ENCODE measurements around the gene TRAPPC4.

DNA sequence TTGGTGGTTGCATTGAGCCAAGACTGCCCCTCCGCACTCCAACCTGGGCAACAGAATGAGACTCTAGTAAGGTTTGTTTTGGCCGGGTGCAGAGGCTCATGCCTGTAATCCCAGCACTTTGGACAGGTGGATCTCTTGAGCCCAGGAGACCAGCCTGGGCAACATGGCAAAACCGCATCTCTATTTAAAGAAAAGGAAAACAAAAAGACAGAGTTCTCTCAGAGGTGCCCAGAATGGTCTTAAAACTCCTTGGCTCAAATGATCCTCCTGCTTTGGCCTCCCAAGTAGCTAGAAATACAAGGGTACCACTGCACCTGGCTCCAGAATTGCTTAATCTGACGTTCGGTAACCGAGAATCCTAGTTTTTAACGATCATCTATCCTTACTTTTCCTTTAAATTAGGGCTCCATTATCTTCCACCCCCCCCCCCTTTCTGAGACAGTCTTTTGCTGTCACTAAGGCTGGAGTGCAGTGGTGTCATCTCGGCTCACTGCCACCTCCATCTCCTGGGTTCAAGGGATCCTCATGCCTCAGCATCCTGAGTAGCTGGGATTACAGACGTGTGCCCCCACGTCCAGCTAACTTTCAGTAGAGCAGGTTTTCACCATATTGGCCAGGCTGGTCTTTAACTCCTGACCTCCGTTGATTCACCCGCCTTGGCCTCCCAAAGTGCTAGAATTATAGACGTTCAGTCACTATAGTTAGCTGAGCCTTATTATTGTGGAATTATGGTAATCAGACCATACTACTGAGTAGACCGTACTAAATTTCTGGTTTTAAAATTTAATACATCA lies 2.2 kb upstream of the TRAPPC4 start:
- TF ChIP-seq, protein P1, sequence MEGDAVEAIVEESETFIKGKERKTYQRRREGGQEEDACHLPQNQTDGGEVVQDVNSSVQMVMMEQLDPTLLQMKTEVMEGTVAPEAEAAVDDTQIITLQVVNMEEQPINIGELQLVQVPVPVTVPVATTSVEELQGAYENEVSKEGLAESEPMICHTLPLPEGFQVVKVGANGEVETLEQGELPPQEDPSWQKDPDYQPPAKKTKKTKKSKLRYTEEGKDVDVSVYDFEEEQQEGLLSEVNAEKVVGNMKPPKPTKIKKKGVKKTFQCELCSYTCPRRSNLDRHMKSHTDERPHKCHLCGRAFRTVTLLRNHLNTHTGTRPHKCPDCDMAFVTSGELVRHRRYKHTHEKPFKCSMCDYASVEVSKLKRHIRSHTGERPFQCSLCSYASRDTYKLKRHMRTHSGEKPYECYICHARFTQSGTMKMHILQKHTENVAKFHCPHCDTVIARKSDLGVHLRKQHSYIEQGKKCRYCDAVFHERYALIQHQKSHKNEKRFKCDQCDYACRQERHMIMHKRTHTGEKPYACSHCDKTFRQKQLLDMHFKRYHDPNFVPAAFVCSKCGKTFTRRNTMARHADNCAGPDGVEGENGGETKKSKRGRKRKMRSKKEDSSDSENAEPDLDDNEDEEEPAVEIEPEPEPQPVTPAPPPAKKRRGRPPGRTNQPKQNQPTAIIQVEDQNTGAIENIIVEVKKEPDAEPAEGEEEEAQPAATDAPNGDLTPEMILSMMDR (conservative IDR thresholded peaks at IDR 0.05 in 1 of 2, IDR thresholded peaks at IDR 0.05 in 1 of 2; ENCODE audit: extremely low read depth in 1 of 2, insufficient read depth in 1 of 2, low read depth in 1 of 2, low read length in 2 of 2) = no peak
- no peak for TF ChIP-seq EZH2 (IDR thresholded peaks at IDR 0.05; ENCODE audit: borderline replicate concordance, low read length)

All from mammary epithelial cell (primary cell).